ENCODE results near the gene CLIC5.

GRCh38 chr6:46053039-46053933, 37.6 kb upstream of the CLIC5 start:
- TF ChIP-seq POLR2A (IDR thresholded peaks at IDR 0.05), result no peak
- TF ChIP-seq, protein P1, sequence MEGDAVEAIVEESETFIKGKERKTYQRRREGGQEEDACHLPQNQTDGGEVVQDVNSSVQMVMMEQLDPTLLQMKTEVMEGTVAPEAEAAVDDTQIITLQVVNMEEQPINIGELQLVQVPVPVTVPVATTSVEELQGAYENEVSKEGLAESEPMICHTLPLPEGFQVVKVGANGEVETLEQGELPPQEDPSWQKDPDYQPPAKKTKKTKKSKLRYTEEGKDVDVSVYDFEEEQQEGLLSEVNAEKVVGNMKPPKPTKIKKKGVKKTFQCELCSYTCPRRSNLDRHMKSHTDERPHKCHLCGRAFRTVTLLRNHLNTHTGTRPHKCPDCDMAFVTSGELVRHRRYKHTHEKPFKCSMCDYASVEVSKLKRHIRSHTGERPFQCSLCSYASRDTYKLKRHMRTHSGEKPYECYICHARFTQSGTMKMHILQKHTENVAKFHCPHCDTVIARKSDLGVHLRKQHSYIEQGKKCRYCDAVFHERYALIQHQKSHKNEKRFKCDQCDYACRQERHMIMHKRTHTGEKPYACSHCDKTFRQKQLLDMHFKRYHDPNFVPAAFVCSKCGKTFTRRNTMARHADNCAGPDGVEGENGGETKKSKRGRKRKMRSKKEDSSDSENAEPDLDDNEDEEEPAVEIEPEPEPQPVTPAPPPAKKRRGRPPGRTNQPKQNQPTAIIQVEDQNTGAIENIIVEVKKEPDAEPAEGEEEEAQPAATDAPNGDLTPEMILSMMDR (IDR thresholded peaks at IDR 0.05), result no peak
